ENCODE data around the gene CTIF.

DNA sequence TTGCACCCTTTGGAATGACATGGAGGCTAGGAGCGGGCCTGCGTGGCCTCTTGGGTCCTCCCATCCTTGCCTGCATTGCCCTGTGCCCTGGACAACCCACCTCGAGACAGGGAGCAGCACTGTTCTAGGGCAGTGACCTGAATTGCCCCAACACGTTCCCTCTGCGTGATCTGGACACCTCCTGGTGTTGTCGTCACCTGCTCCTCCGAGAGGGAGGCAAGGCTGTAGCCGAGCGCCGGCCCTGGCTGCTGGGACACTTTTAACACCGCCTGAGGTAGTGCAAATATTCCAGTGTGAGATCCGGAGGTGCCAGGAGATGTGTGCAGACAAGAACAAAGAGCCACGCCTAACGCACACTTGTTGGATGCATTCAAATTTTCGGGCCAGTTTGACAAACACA lies 280.4 kb downstream of the CTIF start:
- no peak for TF ChIP-seq POLR2A (IDR thresholded peaks at IDR 0.05)
- TF ChIP-seq, protein P1, sequence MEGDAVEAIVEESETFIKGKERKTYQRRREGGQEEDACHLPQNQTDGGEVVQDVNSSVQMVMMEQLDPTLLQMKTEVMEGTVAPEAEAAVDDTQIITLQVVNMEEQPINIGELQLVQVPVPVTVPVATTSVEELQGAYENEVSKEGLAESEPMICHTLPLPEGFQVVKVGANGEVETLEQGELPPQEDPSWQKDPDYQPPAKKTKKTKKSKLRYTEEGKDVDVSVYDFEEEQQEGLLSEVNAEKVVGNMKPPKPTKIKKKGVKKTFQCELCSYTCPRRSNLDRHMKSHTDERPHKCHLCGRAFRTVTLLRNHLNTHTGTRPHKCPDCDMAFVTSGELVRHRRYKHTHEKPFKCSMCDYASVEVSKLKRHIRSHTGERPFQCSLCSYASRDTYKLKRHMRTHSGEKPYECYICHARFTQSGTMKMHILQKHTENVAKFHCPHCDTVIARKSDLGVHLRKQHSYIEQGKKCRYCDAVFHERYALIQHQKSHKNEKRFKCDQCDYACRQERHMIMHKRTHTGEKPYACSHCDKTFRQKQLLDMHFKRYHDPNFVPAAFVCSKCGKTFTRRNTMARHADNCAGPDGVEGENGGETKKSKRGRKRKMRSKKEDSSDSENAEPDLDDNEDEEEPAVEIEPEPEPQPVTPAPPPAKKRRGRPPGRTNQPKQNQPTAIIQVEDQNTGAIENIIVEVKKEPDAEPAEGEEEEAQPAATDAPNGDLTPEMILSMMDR (IDR thresholded peaks at IDR 0.05): no peak
- TF ChIP-seq EP300 (IDR thresholded peaks at IDR 0.05): no peak
- TF ChIP-seq POLR2AphosphoS5 (IDR thresholded peaks at IDR 0.05): no peak
